HG03135 (cell line): ENCODE measurements around the gene SH3PXD2A.
"Not testable (repeated sequence)": the region's sequence is repeated elsewhere in the genome, so short reads cannot be mapped to it uniquely, and the experiment has no call there.

Experiments
- ATAC-seq: cut with Tn5 transposase; IDR thresholded peaks from one replicate; pipeline ENCODE4 v1.9.1; 2021; ENCODE audit warnings: mild to moderate bottlenecking, moderate library complexity; ENCODE audit not compliant: unreplicated experiment

SH3PXD2A gene

DNA sequence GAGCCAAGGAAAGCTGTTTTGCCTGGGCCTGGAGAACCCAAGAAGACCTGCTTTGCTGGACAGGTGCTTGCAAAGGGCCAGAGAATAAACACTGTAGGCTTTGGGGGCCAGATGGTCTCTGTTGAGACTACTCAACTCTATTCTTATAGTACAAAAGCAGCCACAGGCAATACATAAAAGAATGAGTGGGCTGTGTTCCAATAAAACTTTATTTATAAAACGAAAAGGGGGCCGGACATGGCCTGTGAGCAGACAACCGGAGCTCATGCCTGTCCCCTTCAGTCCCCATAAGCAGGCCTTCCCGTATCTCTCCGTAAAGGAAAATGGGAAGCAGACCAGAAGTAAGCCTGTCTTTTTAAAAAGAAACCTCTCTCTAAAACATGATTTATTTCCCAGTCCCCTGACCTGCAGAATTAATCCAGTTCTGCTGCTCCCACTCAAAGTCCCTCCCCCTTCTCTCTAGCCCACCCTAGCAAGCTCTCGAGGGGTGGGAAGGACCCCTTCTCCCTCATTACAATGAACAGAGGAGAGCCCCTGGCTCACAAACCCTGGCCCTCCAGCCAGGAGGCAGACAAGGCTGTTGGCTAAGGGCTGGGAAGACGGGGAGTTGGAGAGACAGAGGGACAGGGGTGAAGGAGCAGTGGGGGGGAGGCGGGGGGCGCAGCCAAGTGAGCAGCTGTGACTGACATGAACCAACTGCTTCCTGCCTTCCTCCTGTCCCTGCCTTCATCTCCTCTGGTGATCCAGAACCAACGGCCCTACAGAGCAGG, 184.1 kb downstream of the SH3PXD2A start:
- no peak for ATAC-seq

DNA sequence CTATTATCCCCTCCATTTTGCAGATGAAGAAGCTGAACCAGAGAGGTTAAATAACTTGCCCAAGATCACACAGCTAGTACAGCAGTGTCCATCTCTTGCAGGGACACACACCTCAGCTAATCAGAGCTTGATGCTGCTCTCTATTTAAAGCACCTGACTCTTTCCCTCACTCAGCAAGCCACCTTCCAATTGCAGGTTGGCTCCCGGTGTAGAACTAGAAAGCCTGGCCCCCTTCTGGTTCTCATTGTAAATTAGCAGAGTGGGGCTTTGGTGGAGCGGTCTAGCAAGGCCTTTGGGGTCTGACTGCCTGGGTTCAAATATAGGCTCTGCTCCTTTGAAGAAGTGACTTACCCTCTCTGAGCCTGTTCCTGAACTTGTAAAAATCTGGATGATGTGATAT, 185.4 kb downstream of the SH3PXD2A start:
- ATAC-seq = no peak

DNA sequence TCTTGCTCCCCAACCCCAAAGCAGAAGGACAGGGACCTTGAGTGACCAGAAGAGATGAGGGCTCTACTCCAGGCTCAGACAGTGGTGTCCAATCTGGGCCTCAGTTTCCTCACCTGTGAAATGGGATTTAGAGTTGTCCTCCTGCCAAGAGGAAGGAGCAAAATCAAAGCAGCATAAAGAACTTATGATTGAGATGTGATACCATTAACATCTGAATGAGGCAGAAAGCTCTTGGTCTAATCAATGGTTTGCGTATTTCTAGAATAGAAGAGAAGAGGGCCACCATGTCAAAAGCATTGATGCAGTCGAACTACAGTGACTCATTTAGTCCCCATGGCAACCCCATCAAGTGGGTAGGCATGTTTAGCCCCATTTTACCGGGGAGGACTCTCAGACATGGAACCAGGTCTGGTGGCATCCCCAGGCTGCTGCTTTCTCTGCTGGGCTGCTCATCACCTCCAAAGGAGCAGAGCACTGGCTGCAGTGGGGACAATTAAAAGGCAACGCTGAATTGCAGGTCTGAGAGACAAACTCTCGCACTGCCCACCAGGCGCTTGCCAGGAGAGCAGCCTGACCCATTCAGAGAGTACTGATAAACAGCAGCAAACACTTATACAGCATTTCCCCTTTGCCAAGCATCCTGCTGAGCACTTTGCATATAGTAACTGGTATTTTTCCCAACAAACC, 186.0 kb downstream of the SH3PXD2A start:
- ATAC-seq = no peak

DNA sequence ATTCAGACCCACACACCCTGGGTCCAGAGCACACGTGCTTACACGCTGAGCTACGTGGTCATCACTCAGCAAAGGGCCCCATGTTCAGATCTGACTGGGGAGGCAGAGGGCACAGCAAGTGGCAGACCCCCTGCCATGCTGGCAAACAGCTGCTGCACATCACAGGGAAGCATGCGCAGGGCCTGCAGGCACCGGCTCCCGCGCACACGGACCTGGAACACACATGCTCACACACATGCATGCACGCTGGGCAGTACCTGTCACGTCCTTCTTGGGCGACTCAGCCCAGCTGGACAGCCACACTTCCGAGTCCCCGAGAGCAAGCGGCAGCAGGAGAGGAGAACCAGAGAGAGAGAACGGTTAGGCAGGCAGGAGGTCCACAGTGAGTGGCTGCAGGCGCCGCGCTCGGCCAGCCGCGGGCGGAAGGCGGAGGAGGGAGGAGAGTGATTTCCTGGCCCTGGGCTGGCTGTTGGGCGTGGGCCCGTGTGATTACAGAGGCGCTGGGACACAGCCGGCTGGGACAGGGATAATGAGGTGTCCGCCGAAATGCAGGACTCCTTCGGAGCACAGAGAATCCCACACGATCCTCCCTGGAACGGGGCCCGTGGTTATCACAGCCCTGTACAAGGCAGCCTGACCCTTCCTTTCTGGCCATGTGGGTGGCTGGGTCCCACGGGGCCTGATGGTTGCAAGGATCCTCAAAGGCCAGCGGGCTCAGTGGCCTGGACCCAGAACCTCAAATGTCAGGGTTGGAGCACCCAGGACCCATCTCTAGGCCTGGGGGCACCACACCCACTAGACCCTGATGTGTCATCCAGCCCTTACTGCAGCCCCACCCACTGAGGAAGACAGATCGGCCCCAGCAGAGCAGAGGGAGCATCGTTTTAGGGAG, 186.8 kb downstream of the SH3PXD2A start:
- no peak for ATAC-seq

DNA sequence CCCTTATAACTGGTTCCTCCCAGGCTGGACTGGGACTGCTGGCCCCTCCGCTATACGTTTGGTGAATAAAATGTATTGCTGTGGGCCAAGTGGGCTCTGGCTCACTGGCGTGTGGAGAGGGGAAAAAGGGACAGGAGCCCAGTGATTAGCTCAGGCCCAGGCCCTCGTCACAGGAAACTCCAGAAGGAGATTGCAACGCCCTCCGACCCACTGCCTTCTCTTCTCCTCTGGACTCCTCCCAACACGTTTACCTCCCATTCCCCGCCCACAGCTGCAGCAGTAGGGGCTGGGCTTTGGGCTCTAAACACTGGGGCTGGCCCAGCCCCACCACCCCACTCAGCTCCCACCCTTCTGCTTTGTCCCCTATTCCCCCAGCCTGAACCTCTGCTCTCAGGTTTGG, 188.0 kb downstream of the SH3PXD2A start:
- ATAC-seq = no peak

DNA sequence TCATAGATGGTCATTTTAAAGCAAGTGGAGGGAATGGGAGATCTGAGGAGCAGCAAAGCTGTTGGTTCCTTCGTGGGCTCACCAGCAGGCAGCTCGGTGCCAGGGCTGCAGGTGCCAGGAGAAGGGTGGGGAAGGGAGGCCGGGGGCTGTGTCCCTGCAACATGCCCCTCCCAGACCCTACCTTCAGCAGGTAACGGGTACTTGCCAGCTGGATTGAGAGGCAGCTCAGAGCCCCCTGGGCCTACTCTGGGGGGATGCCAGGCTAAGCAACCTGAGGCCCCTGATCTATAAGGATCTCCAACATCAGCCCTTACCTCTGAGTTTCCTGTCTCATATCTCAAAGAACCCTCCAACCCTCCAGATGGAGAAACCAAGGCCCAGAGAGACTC, 188.6 kb downstream of the SH3PXD2A start:
- no peak for ATAC-seq

DNA sequence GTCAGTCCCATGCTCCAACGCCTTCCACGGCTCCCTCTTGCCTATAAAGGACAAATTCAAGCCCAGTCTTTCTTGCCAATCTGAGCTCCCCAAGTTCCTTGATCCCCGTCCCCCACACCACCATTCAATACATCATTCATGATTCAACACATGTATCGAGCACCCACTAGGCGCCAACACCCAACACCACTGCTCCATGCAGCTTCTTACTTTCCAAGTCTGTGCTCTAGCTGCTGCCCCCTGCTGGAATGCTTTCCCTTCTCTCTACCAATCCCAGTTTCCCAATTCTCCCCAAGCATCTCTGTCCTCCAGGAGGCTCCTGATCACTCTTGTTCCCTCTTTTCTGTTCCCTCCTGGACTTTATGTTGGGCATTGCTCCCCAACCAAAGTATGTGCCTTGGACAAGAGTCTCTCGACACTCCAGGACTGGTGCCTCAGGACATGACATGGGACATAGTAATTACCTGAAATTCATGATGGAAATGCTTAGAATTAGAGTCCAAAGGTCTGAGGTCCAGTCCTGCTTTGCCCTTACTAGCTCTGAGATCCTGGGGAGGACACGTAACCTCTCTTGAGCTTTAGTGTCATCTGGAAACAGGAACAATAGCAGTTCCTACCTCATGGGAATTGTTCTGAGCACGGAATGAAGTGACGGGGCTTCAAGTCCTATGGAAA, 189.2 kb downstream of the SH3PXD2A start:
- ATAC-seq = no peak

DNA sequence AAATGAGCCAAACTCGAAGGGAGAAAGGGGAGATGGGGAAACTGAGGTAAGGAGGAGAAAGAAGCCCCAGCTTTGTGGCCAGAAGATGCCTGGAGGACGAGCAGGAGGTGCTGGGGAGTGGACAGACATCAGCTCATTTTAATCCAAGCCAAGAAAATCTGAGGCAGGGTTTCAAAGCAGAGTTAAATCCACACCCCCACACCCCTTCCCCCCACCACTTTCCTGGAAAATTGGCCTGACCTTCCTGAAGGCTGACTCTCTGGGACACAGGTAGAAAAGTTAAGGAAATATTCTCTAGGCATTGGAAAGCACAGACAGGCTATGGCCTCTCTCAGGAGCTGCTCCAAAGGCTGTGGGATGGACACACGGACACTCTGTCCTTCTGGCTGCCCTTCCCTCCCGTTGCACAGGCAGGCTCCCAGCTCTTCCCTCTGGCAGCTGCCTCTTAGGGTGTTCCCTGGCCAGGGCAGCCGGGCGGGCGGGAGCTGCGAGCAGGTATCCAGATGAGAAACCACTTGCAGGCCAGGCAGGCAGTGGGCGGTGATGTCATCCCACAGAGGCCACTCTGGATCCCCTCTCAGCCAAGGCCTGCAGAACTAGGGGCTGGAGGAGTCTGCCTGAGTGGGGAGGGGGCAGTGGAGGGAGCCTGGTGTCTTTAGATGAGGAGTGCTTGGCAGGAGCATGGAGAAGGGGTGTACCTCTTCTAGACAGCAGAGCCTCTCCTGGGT, 190.1 kb downstream of the SH3PXD2A start:
- ATAC-seq = no peak

DNA sequence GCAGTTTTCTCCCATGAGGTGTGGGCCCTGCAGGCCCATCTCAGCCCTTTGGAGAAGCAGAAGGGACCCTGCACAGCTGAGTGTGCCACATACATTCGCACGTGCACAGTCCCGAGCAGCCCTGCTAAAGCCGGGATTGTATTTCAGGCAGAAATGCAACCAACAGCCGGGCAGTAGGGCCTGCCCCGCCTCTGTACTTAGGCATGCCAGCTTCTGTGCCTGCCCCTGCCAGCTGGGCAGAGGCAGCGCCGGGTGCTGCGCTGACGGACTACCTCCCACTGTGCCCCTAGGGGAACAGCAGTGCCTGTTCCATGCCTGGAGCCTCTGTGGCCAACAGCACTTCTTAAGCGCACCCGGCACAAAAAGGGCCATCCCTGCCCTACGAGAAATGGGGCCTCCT, 191.6 kb downstream of the SH3PXD2A start:
- ATAC-seq = no peak

DNA sequence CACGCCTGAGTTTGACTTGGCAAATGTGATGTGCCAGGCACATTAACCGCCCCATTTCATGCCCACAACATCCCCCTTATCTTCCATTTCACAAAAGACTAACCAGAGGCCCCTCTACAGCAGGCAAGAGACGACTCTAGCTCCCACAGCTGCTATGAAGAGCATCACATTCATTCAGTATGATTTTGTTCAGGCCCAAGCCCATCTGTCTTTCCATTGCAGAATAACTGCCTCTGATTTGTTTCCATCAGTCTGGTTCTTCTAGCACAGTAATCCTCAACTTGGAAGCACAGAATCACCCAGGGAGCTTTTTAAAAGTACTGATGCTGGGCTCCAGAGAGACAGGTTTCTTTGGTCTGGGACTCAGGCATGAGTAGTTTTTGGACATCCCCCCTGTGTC, 192.1 kb downstream of the SH3PXD2A start:
- no peak for ATAC-seq

DNA sequence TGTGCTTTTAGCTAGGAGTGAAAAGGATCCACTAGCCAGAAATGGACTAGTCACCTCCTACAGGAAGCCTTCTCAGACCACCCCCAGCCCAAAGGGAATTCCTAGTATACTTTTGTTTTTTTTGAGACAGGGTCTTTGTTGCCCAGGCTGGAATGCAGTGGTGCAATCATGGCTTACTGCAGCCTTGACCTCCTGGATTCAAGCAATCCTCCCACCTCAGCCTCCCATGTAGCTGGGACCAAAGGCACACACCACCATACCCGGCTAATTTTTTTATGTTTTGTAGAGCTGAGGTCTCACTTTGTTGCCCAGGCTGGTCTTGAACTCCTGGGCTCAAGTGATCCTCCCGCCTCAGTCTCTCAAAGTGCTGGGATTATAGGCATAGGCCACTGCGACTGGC, 192.7 kb downstream of the SH3PXD2A start:
- ATAC-seq = not testable (repeated sequence)

DNA sequence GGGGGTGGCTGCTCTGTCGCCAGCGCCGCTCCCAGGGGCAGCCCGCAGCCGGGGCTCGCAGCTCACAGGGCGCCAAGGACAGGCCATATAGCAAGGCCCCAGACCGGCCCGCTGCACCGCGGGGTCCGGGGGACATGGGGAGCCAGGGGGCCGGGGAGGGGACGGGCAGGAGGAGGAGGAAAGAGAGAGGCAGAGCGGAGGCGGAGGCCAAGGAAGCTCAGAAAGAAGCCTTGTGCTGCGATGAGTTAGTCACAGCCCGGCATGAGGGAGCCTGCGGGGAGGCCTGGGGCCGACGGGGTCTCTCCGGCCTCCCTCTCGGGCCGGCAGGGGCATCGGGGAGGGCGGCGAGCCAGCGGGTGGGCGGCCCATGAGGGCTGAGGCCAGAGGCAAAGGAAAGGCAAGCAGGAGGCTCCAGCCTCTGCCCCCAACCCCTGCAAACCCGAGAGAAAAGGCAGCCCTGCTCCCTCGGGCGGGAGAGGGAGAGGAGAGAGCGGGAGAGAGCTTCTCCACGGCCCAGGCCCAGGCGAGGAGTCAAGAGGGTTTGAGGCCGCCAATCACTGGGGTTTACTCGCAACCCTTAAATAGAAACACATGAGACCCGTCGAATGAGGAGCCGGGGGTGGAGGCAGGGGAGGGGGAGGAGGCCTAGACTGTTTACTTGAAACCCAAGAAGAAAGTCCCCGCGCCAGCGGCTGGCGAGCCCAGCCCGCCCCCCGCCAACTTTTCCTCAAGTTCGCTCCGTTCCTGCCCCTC, 194.0 kb downstream of the SH3PXD2A start:
- no peak for ATAC-seq

DNA sequence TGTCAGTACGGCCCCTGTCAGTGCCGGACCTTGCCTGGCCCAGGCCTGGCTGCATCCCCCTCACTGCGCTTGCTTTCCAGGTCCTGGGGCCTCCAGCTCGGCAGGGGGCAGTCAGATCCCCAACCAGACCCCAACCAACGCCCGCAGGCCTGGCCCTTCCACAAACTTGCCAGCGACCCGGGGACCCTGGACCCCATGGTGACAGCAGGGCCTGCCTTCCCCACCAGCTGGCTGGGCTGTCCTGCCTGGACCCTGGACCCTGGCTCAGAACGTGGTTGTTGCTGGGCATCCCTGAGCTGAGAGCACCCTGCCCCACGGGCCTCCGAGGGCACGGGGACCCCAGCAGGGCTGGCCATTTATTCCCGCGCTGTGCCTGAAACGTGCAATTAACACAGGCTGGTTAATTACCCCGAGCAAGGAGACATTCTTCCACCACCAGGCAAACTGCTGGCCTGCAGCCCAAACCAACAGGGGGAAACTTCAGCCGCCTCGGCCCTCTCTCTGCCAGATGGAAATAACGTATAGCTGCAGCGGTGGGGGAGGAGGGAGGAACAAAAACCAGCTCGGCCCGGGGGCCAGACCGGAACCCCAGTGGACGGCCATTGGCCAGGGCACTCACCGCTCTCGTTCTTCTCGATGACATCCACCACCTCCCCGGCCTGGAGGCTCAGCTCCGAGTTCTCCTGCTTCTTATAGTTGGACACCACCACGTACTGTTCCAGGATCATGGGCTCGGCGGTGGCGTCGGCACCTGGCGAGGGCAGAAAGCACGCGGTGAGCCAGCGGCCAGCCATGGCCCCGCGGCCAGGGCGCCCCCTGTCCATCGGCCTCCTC, 194.8 kb downstream of the SH3PXD2A start:
- peak; percentile 19 for ATAC-seq

DNA sequence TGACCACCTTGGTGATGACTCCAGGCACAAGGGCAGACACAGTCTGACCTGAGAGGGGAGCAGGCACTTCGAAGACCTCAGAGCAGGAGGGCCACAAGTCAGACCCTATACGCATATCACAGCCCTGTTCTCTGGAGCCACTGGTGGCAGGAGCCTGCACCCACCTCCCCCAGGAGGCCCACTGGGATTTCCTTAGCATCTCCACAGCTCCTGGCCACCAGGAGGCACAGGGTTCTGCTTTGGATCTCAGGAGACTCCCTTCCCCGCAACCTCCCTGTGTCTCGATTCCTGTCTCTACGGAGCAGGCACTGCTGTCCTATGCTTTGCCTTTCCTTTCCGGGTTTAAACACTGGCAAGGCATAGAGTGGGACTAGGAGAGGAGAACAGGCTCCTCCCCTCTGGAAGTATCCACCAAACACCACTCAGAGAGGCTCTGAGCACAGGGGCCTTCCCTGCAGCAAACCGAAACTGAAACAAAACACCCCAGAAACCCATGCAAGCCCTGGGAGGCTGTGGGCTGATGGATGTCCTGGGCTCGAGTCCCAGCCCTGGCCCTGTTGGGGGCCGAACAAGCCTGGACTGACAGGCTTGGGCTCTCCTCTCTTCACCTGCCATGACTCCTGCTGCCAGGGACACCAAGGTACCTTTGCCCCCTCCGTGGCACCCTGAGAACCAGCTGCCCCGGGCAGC, 195.6 kb downstream of the SH3PXD2A start:
- ATAC-seq = peak; percentile 76

DNA sequence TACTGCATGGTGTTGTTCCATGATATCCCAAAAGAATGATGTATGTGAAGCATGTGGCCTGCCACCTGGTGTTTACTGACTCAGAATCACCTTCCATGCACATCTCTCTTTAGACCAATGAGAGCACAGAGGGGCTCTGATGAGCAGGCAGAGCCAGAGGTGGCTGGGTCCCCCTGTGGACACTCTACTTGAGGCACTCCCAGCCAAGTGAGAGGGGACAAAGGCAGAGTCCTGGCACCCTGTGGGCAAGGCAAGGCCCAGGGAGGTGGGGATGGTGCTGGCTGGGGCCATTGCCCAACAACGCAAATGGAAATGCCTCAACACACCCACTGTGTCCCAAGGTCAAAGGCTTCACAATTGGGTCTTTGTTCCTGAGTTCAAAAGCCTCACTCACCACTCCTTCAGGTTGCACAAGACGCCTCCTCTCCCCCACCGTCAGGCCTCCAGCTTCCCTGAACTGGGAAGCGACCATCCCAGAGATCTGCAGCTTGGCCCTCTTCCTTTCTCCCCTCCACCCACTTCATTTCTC, 197.3 kb downstream of the SH3PXD2A start:
- ATAC-seq = no peak

DNA sequence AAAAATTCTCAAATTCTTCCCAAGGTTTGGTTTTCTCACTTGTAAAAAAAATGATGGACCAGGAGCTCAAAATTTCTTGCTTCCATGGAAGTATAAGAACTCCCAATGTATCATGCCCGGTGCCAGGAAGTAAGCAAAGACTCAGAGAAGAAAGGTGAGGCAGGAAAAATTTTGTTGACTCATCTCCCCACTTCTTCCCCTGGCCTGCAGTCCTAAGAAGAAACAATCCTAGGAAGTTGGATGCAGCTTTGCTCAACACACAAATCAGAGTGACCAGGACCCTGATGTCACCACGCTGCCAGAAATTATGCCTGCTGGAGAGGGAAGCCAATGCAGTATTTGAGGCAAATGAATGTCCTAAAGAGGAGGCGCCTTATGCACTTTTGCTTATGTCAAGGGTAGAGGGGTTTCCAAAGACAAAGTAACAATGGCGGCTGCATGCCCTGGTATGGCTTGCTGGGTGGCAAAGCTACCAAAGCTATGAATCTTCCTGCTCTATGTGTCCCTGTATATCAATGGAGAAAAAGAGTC, 198.2 kb downstream of the SH3PXD2A start:
- ATAC-seq = no peak

DNA sequence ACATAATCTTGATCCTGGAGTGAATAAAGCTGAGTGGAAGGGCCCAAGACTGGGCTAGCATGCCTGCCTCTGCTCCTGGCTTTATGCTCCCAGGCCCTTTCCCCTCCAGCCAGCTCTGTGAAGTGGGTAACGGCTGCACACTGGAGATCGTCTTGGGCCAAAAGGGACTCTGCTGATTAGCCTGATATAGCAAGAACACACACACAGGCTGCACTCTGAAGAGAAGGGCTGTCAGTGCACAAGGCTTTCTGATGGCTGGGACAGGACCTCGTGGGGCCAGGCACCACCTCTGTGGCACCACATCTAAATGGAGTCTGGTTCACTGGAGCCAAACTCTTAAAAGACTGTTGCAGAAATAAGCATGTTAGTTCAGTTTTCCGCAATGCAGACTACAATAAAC, 200.5 kb downstream of the SH3PXD2A start:
- no peak for ATAC-seq

DNA sequence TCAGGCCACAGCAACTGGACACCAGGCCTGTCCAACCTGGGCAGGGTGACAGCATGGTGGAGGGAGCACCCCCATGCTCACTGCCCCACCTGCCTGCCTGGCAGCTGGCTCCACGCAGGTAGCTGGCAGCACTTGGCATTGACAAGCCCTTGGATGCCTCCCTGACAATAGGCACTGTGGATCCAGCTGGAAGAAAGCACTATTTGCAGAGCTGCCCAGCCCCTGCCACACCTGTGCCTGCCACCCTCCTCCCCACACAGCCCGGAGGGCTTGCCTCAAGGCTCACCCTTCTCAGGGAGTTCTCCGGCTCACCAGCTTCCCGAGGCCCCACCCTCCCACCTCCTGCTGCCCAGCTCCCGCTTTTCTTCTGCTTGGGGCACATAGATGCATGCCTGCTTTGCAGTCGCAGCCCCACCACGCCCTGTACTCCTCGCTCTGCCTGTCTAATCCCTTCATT, 201.8 kb downstream of the SH3PXD2A start:
- no peak for ATAC-seq
